ENCODE data around the gene HNRNPA1.
"Not testable (repeated sequence)": the region's sequence is repeated elsewhere in the genome, so short reads cannot be mapped to it uniquely, and the experiment has no call there.

The HNRNPA1 gene

DNA sequence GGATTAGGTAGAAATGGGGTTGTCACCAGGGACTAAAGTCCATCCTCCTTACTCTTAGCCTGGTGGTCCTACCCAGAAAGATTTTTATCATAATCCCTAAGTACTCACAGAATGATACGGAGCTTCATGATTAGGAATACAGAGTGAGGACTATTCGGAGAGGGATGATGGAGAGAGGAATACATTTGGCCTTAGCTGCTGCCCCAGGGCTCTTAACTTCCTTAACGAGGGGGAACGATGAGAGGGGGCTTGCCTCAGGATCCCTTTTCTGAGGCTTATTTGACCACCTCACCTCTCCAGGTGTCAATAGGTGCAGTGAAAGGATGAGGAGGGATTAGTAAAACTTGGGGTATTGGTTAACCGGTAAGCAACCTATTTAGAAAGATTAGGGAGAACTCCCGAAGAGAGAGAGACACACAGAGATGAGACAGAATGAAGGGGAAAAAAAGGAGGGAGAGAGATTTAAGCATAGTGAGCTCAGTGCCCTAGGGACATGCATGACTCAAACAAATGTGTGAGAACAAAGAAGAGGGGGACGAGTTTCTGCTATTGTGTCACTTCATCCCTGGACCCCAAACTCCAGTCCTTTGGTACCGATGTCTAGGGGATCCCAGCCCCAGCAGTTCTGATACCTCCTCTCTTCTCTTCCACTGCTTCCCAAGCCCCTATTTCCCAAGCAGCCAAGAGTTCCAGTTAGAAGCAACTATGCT is 19.1 kb downstream of the HNRNPA1 start:
- DNase-seq (ENCODE audit: low read depth) = no peak

DNA sequence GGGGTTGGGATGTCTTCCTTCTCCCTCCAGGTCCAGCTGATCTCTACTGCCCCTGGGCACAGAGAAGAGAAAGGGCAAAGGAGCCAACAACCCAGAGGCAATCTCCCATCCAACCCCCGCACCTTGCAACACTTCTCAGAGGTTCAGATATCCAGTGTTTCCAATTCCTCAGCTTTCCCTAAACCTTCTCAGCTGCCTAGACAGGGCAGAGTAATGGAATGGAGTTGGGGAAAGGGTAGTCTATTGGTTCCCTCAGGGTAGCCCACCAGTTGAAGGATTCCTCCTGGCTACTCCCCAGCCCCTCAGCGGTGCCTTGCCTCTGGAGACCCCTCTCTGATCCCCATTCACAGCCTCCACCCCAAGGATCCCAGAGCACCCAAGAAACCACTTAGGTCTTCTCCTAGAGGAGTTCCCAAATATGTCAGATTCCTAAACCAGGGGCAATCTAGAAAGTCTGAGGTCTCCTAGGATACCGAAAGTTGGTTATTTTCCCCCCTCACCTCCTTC is 19.8 kb downstream of the HNRNPA1 start:
- DNase-seq (ENCODE audit: low read depth) = no peak

- no peak for DNase-seq (ENCODE audit: low read depth)
Measured at GRCh38 chr12:54300732-54301427, 20.4 kb downstream of the HNRNPA1 start, which contains the start of gene NFE2. Gene NFE2, minus strand, starts transcription at chr12:54301015. Its CDS starts 5,767 bp downstream, at chr12:54295248.

DNA sequence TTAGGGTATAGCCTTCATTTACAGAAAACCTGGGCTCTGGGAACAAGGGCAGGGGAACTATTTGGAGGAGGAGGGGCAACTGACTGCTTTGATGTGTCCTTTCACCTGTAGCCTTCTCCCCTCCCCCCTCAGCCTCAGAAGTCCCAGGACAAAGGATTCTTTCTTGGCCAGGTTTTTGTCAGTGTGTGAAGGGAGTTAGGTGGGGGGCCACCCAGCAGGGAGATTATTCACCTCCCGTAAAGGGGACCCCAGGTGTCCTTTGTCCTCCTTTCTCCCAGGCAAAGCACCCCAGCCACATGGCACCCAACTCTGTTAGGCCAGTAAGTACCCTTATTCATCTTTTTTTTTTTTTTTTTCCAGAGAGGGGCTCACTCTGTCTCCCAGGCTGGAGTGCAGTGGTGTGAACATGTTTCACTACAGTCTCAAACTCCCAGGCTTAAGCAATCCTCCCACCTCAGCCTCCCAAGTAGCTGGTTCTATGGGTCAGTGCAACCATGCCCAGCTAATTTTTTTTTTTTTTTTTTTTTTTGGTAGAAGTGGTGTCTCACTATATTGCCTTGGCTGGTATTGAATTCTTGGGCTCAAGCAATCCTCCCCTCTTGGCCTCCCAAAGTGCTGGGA is 21.0 kb downstream of the HNRNPA1 start:
- DNase-seq (ENCODE audit: low read depth) = no peak

GRCh38 chr12:54303640-54304039 is 23.1 kb downstream of the HNRNPA1 start:
- DNase-seq (ENCODE audit: low read depth) = no peak

GRCh38 chr12:54304187-54304810 is 23.8 kb downstream of the HNRNPA1 start:
- no peak for DNase-seq (ENCODE audit: low read depth)

- no peak for DNase-seq (ENCODE audit: low read depth)
Measured at GRCh38 chr12:54306925-54307741, 26.6 kb downstream of the HNRNPA1 start.

DNA sequence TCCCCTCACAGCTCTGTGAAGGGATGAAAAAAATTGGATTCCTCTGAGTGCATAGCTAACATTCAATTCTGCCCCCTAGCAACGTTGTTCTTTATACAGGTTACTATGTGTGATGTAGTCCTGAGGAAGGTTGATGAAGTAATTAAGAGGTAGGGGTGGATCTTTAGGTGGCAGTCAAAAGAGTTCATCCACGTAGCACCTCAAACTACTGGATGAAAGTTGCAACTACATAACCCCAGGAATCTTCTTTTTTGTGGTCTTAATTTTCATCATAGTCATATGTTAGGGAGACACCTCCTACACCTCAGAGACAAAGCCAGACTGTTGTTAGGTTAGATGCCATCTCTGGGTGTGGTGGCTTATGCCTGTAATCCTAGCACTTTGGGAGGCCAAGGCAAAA is 30.5 kb downstream of the HNRNPA1 start:
- DNase-seq (ENCODE audit: low read depth) = no peak

GRCh38 chr12:54312309-54312708 is 31.8 kb downstream of the HNRNPA1 start:
- DNase-seq (ENCODE audit: low read depth) = not testable (repeated sequence)

GRCh38 chr12:54321363-54321762 is 40.8 kb downstream of the HNRNPA1 start:
- no peak for DNase-seq (ENCODE audit: low read depth)

DNA sequence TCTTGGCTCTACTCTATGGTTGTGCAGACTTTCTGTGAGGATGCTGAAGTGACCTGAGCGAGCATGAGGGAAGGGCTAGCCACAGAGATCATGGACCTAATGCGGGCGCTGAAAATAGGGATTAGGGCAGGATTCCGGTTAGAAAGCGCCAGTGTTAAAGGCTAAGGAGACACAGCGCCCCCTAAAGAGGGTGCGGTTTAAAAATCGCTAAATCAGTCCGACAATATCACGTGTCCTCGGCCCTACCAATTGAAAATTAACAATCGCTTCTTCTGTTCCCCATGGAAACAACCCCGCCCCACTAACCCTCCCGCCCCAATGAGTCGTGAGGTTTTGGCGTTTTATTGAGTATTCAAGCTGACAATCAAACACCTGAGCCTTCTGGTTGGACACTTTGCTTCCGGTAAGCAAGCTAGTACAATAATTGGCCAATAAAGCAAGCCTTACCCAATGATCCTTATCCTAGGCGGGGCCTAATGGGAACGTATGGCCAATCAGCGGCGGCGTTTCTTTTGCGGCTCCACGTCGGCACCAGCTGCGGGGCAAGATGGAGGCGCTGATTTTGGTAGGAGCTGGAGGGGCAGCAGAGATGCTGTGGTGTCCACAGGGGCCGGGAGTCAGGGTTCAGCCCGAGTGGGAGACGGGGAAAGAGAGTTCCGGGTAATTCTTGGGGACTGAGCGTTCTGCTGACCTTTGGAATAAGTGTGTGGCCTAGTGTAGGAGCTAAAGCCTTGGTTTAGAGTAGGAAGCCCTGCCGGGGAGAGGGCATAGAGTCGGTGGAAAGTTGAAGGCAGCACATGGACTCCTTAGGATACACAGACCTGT is 44.3 kb downstream of the HNRNPA1 start, which contains the start of gene COPZ1:
Gene COPZ1 (plus strand): TSS at position 515 of the 825 bp plus-strand sequence. CDS start 33 bp downstream, at position 548.
- peak; percentile 81 for DNase-seq (ENCODE audit: low read depth)

DNA sequence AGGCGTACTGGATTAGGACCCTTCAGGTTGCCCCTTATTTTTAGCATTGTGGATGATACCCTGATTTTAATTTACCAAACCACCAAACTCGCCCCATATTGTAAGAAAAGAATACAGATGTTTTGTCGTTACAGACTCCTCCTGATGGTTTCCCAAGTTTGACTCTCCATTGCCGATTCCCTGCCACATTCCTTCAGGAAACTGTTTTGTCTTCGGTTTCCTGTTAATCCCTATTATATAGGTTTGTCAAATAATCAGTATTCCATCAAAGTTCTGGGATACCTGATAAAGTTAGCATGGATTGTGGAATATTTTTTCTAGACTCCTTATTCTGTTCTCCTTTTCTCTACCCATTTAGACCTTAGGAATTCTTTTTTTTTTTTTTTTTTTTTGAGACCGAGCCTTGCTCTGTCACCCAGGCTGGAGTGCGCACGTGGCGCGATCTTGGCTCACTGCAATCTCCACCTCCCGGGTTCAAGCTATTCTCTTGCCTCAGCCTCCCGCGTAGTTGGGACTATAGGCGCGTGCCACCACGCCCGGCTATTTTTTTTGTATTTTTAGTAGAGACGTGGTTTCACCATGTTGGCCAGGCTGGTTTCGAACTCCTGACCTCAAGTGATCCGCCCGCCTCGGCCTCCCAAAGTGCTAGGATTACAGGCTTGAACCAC is 45.0 kb downstream of the HNRNPA1 start:
- not testable (repeated sequence) for DNase-seq (ENCODE audit: low read depth)

GRCh38 chr12:54328595-54329337 is 48.2 kb downstream of the HNRNPA1 start:
- no peak for DNase-seq (ENCODE audit: low read depth)

- no peak for DNase-seq (ENCODE audit: low read depth)
Measured at GRCh38 chr12:54329759-54330158, 49.2 kb downstream of the HNRNPA1 start.

DNA sequence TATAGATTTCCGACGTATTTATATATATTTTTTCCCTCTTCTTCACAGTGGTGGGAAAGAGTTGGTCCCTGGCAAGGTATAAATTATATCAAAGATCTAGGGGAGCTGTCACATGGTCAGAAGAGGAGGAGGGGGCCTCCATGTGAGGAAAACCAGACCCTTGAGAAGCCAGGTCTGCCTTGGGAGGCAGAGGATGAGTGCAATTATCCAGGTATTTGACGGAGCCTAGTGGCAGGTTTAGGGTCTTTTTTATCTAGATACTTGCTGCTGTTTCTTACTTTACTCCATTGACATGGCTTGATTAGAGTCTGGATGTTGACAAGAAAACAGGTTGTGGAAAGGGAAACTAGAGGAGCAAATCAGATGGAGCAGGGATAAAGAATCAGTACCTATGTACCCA is 49.9 kb downstream of the HNRNPA1 start:
- no peak for DNase-seq (ENCODE audit: low read depth)

DNA sequence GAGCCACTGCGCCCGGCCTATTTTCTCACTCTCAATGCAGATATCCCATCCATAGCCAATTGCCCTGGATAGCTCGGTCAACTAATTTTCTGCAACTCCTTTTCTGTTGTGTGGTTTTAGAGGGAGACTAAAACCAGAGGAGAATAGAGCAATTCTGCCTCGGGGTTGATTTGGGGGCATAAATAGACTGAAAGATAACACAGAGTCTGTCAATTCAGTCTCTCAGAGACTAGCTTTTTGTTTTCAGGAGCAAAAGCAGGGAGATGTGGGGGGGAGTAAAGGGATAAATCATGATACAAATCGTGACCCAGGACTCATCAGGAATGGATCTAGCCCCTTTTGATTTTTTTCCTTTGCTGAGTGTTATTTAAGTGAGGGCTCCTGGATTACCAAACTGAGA is 50.9 kb downstream of the HNRNPA1 start:
- DNase-seq (ENCODE audit: low read depth) = no peak

DNA sequence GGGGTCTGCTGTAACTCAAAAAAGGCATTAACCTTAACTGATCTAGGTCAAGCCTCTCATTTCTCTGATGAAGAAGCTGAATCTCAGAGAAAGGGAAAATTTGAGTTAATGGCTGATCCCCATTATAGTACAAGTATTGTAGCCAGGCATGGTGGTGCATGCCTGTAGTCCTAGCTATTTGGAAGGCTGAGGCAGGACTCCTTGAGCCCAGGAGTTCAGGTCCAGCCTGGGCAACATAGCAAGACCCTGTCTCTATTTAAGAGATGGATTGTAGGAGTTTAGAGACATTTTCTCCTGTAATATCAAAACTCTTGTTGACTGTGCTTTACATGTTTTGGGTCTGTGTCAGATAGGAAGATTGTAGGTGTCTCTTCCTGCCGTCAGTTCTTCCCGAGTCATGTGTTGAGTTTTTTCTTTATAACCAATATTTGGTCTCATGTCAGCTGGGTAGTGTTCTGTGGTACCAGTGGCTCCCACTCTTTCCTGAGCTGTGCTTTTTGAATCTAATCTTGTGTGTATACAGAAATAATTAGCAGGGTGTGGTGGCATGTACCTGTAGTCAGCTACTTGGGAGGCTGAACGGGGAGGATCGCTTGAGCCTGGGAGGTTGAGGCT is 53.0 kb downstream of the HNRNPA1 start:
- no peak for DNase-seq (ENCODE audit: low read depth)
